Smooth muscle cell (in vitro differentiated cells): ENCODE measurements around the gene SGCB. TPM values are rescaled to one million over a fixed set of nuclear protein-coding genes. Genes with fewer than 3 reads are reported as not detected.

ENCODE experiments used
- DNase-seq: peaks from one replicate; lab custom pipeline; 2025; ENCODE audit not compliant: unreplicated experiment; lab: John Stamatoyannopoulos, UW
- H2AFZ ChIP-seq: fragments of 200-600 bp; sonication (generic); 2 replicates; pipeline ENCODE4 v1.6.0; 2016; ENCODE audit warnings: antibody characterized with exemption, low read depth, mild to moderate bottlenecking
- H3F3A ChIP-seq: fragments of 200-600 bp; sonication (generic); 2 replicates; pipeline ENCODE4 v1.6.0; 2017; ENCODE audit warnings: antibody characterized with exemption, low read depth
- H3K27ac ChIP-seq: fragments of 200-600 bp; sonication (generic); 2 replicates; pipeline ENCODE4 v1.5.1; 2016; ENCODE audit warnings: low read depth, mild to moderate bottlenecking
- H3K27me3 ChIP-seq: fragments of 200-600 bp; sonication (generic); 2 replicates; pipeline ENCODE4 v1.6.1; 2016; ENCODE audit warnings: low read depth, mild to moderate bottlenecking
- H3K36me3 ChIP-seq: fragments of 200-600 bp; sonication (generic); 2 replicates; pipeline ENCODE4 v1.5.1; 2016; ENCODE audit warnings: low read depth
- H3K4me1 ChIP-seq: fragments of 200-600 bp; sonication (generic); 2 replicates; pipeline ENCODE4 v1.5.1; 2016; ENCODE audit warnings: low read depth
- H3K4me2 ChIP-seq: fragments of 200-600 bp; sonication (generic); 2 replicates; pipeline ENCODE4 v1.6.0; 2016; ENCODE audit warnings: mild to moderate bottlenecking
- H3K4me3 ChIP-seq: fragments of 200-600 bp; sonication (generic); 2 replicates; pipeline ENCODE4 v1.5.1; 2016; ENCODE audit warnings: mild to moderate bottlenecking
- H3K79me2 ChIP-seq: fragments of 200-600 bp; sonication (generic); 2 replicates; pipeline ENCODE4 v1.6.0; 2016; ENCODE audit warnings: low read depth, mild to moderate bottlenecking
- H3K9ac ChIP-seq: fragments of 200-600 bp; sonication (generic); 2 replicates; pipeline ENCODE4 v1.6.0; 2016; ENCODE audit warnings: low read depth
- H3K9me3 ChIP-seq: fragments of 200-600 bp; sonication (generic); replicated peaks from 2 replicates; pipeline ENCODE4 v1.5.1; 2016; ENCODE audit warnings: low read depth
- H4K20me1 ChIP-seq: fragments of 200-600 bp; sonication (generic); 2 replicates; pipeline ENCODE4 v1.6.0; 2016; ENCODE audit warnings: low read depth
- WGBS: methylation state at CpG from one replicate; pipeline ENCODE4 v1.1.7; 2016; ENCODE audit warnings: low lambda C conversion rate; 5-methylcytosine and 5-hydroxymethylcytosine counted together
- polyA plus RNA-seq: library from polyadenylated mRNA; unstranded; fragments of >200 nt; fragmentation: Nextera tagmentation; extraction: Ambion mirVana; gene quantifications from 2 replicates; pipeline ENCODE4 v1.2.1, GENCODE V29; 2016
- total RNA-seq: library from RNA; depleted of rRNA; stranded (reverse); fragments of >200 nt; gene quantifications from 2 replicates; pipeline ENCODE4 v1.2.3, GENCODE V29; 2014
- TF ChIP-seq, protein P1 (sequence below): fragments of 200-600 bp; sonication (generic); IDR thresholded peaks from 2 replicates; pipeline ENCODE4 v1.5.1; 2017; ENCODE audit warnings: borderline replicate concordance, mild to moderate bottlenecking, antibody characterized with exemption; ENCODE audit not compliant: insufficient read depth, poor library complexity, severe bottlenecking

The SGCB gene
- total and polyA plus RNA-seq, 2 experiments from 2014 or later, result 35.9 to 57.3 TPM

DNA sequence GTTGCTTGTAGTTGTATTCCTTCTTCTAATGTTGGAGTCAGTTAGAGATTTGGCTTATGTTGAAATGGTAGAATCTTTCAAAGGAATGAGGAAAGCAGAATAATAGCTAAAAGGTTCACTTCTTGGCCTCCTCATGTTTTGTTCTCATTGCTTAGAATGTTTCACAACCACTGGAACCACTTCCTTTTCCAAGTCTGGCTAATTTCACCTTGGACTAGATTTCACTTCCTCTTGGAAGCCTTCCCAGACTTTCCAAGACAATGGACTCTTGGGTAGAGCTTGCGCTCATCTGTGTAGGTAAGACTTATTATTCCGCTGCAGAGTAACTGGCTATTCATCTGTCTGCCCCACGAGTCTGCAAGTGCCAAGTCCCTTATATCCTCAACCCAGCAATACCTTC lies 21.3 kb upstream of the SGCB start:
- H2AFZ ChIP-seq, result no peak overlapping the region
- no peaks in the 10 kb centered on the region for H3K27me3 ChIP-seq
- H3F3A ChIP-seq, result no peaks in the 10 kb centered on the region
- no peaks in the 10 kb centered on the region for H3K79me2 ChIP-seq
- H3K4me1 ChIP-seq, result peaks cover 8% of the 10 kb centered on the region
- no peak overlapping the region for H3K9ac ChIP-seq
- no peaks in the 10 kb centered on the region for H3K9me3 ChIP-seq
- H3K4me2 ChIP-seq, result no peak overlapping the region
- H4K20me1 ChIP-seq, result peaks cover 3% of the 10 kb centered on the region
- DNase-seq, result no peak
- H3K4me3 ChIP-seq, result no peak overlapping the region
- H3K36me3 ChIP-seq, result no peaks in the 10 kb centered on the region
- WGBS, result 97% methylated on average over 3 of the region's 3 CpGs
- TF ChIP-seq, protein P1, sequence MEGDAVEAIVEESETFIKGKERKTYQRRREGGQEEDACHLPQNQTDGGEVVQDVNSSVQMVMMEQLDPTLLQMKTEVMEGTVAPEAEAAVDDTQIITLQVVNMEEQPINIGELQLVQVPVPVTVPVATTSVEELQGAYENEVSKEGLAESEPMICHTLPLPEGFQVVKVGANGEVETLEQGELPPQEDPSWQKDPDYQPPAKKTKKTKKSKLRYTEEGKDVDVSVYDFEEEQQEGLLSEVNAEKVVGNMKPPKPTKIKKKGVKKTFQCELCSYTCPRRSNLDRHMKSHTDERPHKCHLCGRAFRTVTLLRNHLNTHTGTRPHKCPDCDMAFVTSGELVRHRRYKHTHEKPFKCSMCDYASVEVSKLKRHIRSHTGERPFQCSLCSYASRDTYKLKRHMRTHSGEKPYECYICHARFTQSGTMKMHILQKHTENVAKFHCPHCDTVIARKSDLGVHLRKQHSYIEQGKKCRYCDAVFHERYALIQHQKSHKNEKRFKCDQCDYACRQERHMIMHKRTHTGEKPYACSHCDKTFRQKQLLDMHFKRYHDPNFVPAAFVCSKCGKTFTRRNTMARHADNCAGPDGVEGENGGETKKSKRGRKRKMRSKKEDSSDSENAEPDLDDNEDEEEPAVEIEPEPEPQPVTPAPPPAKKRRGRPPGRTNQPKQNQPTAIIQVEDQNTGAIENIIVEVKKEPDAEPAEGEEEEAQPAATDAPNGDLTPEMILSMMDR, result no peak
- H3K27ac ChIP-seq, result no peak overlapping the region

DNA sequence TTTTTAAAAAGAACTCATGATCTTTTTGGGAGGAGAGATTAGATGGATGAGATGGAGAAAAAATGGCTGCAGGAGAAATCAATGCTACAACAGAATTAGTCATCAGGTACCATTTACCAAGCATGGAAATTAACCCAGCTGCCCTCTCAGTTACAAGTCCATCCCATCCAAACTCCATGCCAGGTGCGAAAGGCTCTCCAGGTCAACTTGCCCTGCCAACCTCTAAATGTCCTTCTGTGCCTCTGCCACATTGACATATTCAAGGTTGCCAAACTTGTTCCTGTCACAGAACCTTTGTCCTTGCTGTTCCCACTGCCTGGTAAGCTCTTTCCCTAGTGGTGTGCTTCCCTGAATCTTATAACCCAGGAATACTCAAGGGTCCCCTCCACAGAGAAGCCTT lies 20.2 kb upstream of the SGCB start:
- H3K4me1 ChIP-seq, result peaks cover 8% of the 10 kb centered on the region
- DNase-seq, result no peak
- H3K9ac ChIP-seq, result no peak overlapping the region

DNA sequence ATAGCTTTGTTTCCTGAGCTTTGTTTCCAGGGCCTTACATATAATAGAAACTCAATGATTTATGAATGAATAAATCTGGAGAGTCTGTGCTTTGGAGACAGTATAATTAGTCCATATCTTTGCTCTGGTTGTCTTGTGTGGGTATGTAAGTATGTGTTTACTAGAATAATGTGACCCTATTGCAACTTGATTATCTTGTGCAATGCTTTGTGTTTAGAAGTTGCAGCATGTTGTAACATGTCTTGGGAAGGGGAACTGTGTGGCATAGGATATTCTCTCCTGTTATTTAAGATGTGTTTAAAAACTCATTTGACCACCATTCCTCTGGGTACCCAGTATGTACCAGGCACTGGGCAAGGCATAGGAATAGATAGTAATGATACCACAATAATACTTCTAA lies 19.1 kb upstream of the SGCB start:
- Histone ChIP-seq H3K27ac (no peak overlapping the region), H3K4me3 (no peak overlapping the region), H3K27me3 (no peaks in the 10 kb centered on the region), H2AFZ (no peak overlapping the region), H3K9ac (no peak overlapping the region), H3K9me3 (no peaks in the 10 kb centered on the region), H3K79me2 (no peaks in the 10 kb centered on the region), H3F3A (no peaks in the 10 kb centered on the region), H3K4me2 (peak overlapping the region; percentile 50), H3K4me1 (peaks cover 14% of the 10 kb centered on the region), H3K36me3 (no peaks in the 10 kb centered on the region), H4K20me1 (peaks cover 3% of the 10 kb centered on the region)
- TF ChIP-seq, protein P1, result no peak
- no peak for DNase-seq

More for the DNA sequence above, 20.2 kb upstream of the SGCB start:
- H3K4me3 ChIP-seq, result no peak overlapping the region
- H2AFZ ChIP-seq, result no peak overlapping the region
- peaks cover 3% of the 10 kb centered on the region for H4K20me1 ChIP-seq
- TF ChIP-seq, protein P1, result no peak
- no peak overlapping the region for H3K4me2 ChIP-seq
- 100% methylated on average over 1 of the region's 1 CpG for WGBS
- no peak overlapping the region for H3K27ac ChIP-seq
- H3K36me3 ChIP-seq, result no peaks in the 10 kb centered on the region
- no peaks in the 10 kb centered on the region for H3K9me3 ChIP-seq
- no peaks in the 10 kb centered on the region for H3F3A ChIP-seq
- no peaks in the 10 kb centered on the region for H3K79me2 ChIP-seq
- no peaks in the 10 kb centered on the region for H3K27me3 ChIP-seq

DNA sequence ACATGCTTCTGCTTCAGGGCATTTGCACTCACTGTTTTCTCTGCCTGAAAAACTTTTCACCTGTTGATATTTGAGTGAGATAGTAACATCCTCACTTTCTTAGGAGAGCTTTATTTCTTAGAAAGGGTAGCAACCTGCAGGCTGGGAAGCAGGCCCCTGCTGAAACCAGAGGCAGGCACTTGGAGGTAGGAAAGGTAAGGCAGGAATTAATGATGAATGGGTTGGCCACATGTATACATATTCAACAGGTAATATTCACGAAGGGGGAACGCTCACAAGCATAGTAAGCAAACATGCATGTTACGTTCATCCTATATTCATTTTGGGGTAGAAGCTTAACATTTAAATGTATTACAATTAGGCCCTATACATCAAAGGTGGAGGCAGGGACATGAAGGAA lies 16.2 kb upstream of the SGCB start:
- Histone ChIP-seq H3K4me1 (peaks cover 21% of the 10 kb centered on the region), H3K27me3 (no peaks in the 10 kb centered on the region), H3K4me3 (no peak overlapping the region), H4K20me1 (peaks cover 3% of the 10 kb centered on the region), H2AFZ (no peak overlapping the region), H3K9me3 (no peaks in the 10 kb centered on the region), H3K36me3 (no peaks in the 10 kb centered on the region), H3K9ac (no peak overlapping the region), H3K4me2 (no peak overlapping the region), H3K79me2 (no peaks in the 10 kb centered on the region), H3K27ac (no peak overlapping the region), H3F3A (peaks cover 7% of the 10 kb centered on the region)
- DNase-seq, result no peak
- TF ChIP-seq, protein P1, result no peak
- 97% methylated on average over 3 of the region's 3 CpGs for WGBS
